Natural killer cell (primary cell): ENCODE results near the gene GPSM3. TPM values are rescaled to one million over a fixed set of nuclear protein-coding genes. Genes with fewer than 3 reads are reported as not detected.
"Not testable (repeated sequence)": the region's sequence is repeated elsewhere in the genome, so short reads cannot be mapped to it uniquely, and the experiment has no call there.

Experiments
- ATAC-seq, 3 donors: fragments of 150-1000 bp in 2 of 3; fragments of 200-7000 bp in 1 of 3; cut with Tn5 transposase; 1 replicate in 1 of 3; 2 replicates in 2 of 3; pipeline ENCODE4 v1.10.0; 2021; ENCODE audit warnings: mild to moderate bottlenecking in 2 of 3, moderate library complexity in 2 of 3
- DNase-seq, 2 donors: peaks; one replicate each; pipeline versions ENCODE4 v3.0.0 to v3.0.0-alpha.2; 2013 to 2021; ENCODE audit warnings: mixed read lengths in 1 of 2
- H3K27ac ChIP-seq: one replicate; pipeline ENCODE4 v1.5.1; 2013; ENCODE audit warnings: mild to moderate bottlenecking, low read length
- H3K27me3 ChIP-seq: one replicate; pipeline ENCODE4 v1.6.1; 2013; ENCODE audit warnings: low read length; ENCODE audit not compliant: control insufficient read depth, insufficient read depth
- H3K36me3 ChIP-seq: one replicate; pipeline ENCODE4 v1.6.1; 2013; ENCODE audit warnings: low read length; ENCODE audit not compliant: control insufficient read depth, insufficient read depth
- H3K4me1 ChIP-seq: one replicate; pipeline ENCODE4 v1.6.1; 2013; ENCODE audit warnings: low read length; ENCODE audit not compliant: control insufficient read depth, insufficient read depth
- H3K4me3 ChIP-seq: one replicate; pipeline ENCODE4 v1.5.1; 2013; ENCODE audit warnings: low read length
- H3K9me3 ChIP-seq: one replicate; pipeline ENCODE4 v1.6.1; 2013; ENCODE audit warnings: low read length; ENCODE audit not compliant: control insufficient read depth, insufficient read depth
- H3K27ac Mint-ChIP-seq, 2 donors: one replicate each; pipeline ENCODE4 v1.8.0; 2022; ENCODE audit warnings: mild to moderate bottlenecking in 2 of 2, mixed read lengths in 2 of 2, moderate library complexity in 1 of 2
- H3K27me3 Mint-ChIP-seq, 2 donors: one replicate each; pipeline ENCODE4 v1.8.0; 2022; ENCODE audit warnings: low read depth in 2 of 2, mixed read lengths in 2 of 2
- H3K36me3 Mint-ChIP-seq: one replicate; pipeline ENCODE4 v1.8.0; 2022; ENCODE audit warnings: mixed read lengths
- H3K4me1 Mint-ChIP-seq, 2 donors: one replicate each; pipeline ENCODE4 v1.8.0; 2022; ENCODE audit warnings: mixed read lengths in 2 of 2
- H3K4me3 Mint-ChIP-seq: one replicate; pipeline ENCODE4 v1.8.0; 2022; ENCODE audit warnings: mild to moderate bottlenecking, moderate library complexity, mixed read lengths
- H3K9me3 Mint-ChIP-seq, 2 donors: one replicate each; pipeline ENCODE4 v1.8.0; 2022; ENCODE audit warnings: mixed read lengths in 2 of 2
- WGBS: methylation state at CpG from one replicate; pipeline ENCODE4 v1.1.7; 2013; ENCODE audit warnings: missing lambda C conversion rate; ENCODE audit not compliant: insufficient coverage; 5-methylcytosine and 5-hydroxymethylcytosine counted together
- intact Hi-C: fragments of 100-400 bp; cut with micrococcal nuclease; formaldehyde crosslinking; loops from one replicate; pipeline ENCODE4 v1.14.2; 2022
- total RNA-seq, 4 donors: library from RNA; stranded (reverse); fragments of 120-200 nt in 1 of 4; gene quantifications; one replicate each; pipeline versions ENCODE4 v1.2.3 to v1.2.4, GENCODE V29; 2013 to 2022
- TF ChIP-seq, protein P1 (sequence below): fragments of 200-600 bp; IDR thresholded peaks from one replicate; pipeline ENCODE4 v1.8.0; 2022; ENCODE audit warnings: antibody characterized with exemption

Gene GPSM3
- total RNA-seq, 3 donors from 2014 or later (not counting 1 experiment from before 2014, with no cell fraction given) = 216 to 240 (median 221) TPM

DNA sequence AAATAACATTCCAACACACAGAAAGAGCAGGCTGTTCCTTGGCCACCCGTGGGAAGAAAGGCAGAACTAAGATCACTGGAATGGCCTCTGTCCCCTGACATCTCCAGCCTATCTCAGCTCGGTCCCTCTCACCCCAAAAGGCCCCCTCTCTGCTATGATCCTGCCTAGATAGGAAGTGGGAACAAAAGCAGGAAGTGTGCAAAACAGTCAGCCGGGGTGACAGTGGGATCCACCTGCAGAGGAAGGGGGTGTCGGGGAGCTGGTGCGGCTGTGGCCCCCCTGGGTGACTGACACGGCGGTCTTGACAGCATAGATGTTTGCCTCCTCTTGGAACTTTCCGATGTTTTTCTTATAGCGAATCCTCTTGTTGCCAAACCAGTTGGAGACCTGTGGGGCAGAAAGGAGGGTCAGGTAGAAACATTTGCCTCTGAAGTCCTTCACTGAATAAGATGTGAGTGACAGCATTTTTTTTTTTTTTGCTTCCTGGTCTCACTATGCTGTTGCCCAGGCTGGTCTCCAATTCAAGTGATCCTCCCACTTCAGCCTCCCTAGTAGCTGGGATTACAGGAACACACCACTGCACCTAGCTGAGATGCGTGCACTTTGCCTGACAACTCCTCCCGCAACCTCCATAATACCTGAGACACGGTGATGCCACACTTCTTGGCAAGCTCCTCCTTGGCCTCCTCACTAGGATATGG, 5.3 kb downstream of the GPSM3 start:
- H3K36me3 Mint-ChIP-seq = peaks cover 19% of the 10 kb centered on the region
- H3K27me3 Mint-ChIP-seq = no peaks in the 10 kb centered on the region
- H3K27me3 ChIP-seq = no peaks in the 10 kb centered on the region
- H3K27ac Mint-ChIP-seq = peak overlapping the region; percentile 72 to 79
- peaks cover 41 to 67% of the 10 kb centered on the region in 2 donors for H3K4me1 Mint-ChIP-seq
- H3K4me1 ChIP-seq = peaks cover 58% of the 10 kb centered on the region
- WGBS = 54% methylated on average over 11 of the region's 12 CpGs
- peak overlapping the region; percentile 2 for H3K27ac ChIP-seq
- H3K9me3 Mint-ChIP-seq = no peaks in the 10 kb centered on the region
- ATAC-seq (no peak), DNase-seq (no peak)
- H3K4me3 ChIP-seq = no peak overlapping the region
- intact Hi-C loops = no loop called here
- peaks cover 46% of the 10 kb centered on the region for H3K36me3 ChIP-seq
- TF ChIP-seq, protein P1, sequence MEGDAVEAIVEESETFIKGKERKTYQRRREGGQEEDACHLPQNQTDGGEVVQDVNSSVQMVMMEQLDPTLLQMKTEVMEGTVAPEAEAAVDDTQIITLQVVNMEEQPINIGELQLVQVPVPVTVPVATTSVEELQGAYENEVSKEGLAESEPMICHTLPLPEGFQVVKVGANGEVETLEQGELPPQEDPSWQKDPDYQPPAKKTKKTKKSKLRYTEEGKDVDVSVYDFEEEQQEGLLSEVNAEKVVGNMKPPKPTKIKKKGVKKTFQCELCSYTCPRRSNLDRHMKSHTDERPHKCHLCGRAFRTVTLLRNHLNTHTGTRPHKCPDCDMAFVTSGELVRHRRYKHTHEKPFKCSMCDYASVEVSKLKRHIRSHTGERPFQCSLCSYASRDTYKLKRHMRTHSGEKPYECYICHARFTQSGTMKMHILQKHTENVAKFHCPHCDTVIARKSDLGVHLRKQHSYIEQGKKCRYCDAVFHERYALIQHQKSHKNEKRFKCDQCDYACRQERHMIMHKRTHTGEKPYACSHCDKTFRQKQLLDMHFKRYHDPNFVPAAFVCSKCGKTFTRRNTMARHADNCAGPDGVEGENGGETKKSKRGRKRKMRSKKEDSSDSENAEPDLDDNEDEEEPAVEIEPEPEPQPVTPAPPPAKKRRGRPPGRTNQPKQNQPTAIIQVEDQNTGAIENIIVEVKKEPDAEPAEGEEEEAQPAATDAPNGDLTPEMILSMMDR = no peak
- no peaks in the 10 kb centered on the region for H3K9me3 ChIP-seq
- H3K4me3 Mint-ChIP-seq = peak overlapping the region; percentile 70

DNA sequence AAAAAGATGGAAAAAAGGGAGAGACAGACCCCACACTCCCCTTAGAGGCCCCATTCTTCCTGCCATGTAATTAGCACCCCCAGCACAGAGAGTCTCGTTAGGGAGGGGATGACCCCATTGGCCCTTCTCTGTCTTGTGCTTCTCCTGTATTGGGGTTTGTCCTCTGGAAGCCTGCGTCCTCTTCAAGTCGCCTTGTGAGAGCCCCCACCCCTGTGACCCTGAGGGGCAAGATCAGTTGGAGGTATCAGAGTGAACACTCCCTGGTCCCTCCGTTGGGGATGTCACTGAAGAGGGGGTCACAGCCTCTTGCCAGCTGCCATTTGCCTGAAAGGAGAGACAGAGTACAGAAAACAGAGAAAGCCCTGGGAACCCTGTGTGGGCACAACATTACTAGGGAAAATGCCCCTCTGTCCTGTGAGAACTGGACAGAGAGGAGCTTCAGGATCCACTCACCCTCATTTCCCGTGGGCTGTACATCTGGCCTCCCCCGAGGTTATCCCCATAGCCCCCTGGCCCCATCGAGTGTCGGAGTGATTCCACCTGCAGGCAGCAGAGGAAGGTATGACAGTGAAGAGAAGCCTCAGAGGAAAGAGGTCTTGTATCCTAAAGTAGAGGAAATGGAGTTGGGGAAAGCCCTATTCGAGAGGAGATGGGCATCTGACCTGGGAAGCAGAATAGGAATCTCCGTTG, 6.1 kb downstream of the GPSM3 start:
- ATAC-seq, H3K9me3 ChIP-seq, intact Hi-C loops, H3K27me3 ChIP-seq, DNase-seq, H3K27me3 Mint-ChIP-seq, H3K4me3 ChIP-seq, H3K9me3 Mint-ChIP-seq: not testable (repeated sequence)
- 81% methylated on average over 10 of the region's 10 CpGs for WGBS
- Mint-ChIP-seq H3K36me3 (peaks cover 19% of the 10 kb centered on the region), H3K27ac (peak overlapping the region; percentile 72 to 79), H3K4me1 (peaks cover 36 to 59% of the 10 kb centered on the region in 2 donors), H3K4me3 (peak overlapping the region; percentile 70)
- peak overlapping the region; percentile 52 for H3K27ac ChIP-seq
- peaks cover 51% of the 10 kb centered on the region for H3K36me3 ChIP-seq
- peaks cover 49% of the 10 kb centered on the region for H3K4me1 ChIP-seq

DNA sequence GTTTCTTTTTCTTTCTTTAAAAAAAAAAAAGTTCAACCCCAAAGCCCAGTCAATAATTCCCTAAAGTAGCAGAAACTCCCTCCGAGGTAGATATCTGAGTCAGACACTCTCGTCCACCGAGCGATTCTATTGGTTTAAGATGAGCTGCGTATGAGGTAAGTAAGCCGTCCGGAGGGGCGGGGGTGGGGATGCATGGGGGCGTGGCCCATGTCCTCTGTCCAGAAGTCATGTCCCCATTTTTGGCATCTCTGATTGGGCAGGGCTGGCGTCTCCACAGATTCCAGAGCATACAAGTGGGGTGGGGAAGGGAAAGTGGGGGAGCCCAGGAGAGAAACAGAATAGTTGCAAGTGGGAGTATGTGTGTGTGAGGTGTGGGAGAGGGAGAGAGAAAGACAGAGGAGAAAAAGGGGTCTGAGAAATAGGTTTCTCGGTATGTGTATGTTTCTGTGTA, 6.7 kb downstream of the GPSM3 start:
- H3K4me1 Mint-ChIP-seq = peaks cover 36 to 56% of the 10 kb centered on the region in 2 donors
- ATAC-seq, H3K9me3 Mint-ChIP-seq, H3K27me3 Mint-ChIP-seq, H3K4me3 ChIP-seq, H3K27me3 ChIP-seq, H3K9me3 ChIP-seq, intact Hi-C loops: not testable (repeated sequence)
- Histone ChIP-seq H3K36me3 (peaks cover 51% of the 10 kb centered on the region), H3K27ac (peak overlapping the region; percentile 52), H3K4me1 (peaks cover 43% of the 10 kb centered on the region)
- DNase-seq = peak in 1 of 2 donors; percentile 78
- H3K36me3 Mint-ChIP-seq = peaks cover 19% of the 10 kb centered on the region
- peak overlapping the region; percentile 72 to 79 for H3K27ac Mint-ChIP-seq
- peak overlapping the region; percentile 38 for H3K4me3 Mint-ChIP-seq
- WGBS = 75% methylated on average over 10 of the region's 11 CpGs

DNA sequence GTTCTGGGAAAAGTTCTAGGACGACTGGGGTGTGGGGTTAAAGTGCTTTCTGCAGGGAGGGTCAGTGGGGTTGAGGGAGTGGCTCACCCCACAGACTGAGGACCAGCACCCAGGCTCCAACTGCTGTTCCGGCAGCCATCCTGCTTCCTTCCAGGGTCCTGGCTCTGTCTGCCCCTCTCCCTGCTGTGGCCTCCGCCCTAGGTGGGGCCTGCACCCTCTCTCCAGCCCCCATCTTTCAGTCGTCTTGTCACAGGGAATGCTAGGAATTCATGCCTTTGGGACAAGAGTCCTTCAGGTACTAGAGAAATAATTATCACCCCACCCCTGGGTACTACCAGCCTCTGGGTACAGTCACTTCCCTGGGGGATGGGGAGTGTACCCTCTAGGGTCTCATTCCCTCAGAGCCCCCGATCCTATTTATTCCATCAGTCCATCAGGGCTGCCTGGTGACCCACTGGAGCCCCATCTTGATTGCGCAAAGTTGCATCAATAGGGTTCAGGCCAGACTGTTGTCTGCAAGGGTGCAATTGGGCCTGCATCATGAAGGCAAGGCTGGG, 8.3 kb downstream of the GPSM3 start, which contains the start of gene AGER:
Gene AGER (minus strand): TSS at position 170 of the 557 bp plus-strand sequence. CDS start 31 bp downstream, at position 139.
- H3K27me3 ChIP-seq = no peaks in the 10 kb centered on the region
- TF ChIP-seq, protein P1 = no peak
- H3K36me3 Mint-ChIP-seq = peaks cover 19% of the 10 kb centered on the region
- H3K27me3 Mint-ChIP-seq = no peaks in the 10 kb centered on the region
- no peak within 1 kb of the TSS for H3K4me3 Mint-ChIP-seq
- H3K36me3 ChIP-seq = peaks cover 56% of the 10 kb centered on the region
- H3K9me3 Mint-ChIP-seq = no peaks in the 10 kb centered on the region
- H3K9me3 ChIP-seq = no peaks in the 10 kb centered on the region
- DNase-seq (no peak), ATAC-seq (no peak)
- peaks cover 40% of the 10 kb centered on the region for H3K4me1 ChIP-seq
- no peak within 1 kb of the TSS for H3K27ac ChIP-seq
- H3K4me1 Mint-ChIP-seq = peaks cover 41 to 60% of the 10 kb centered on the region in 2 donors
- intact Hi-C loops = no loop called here
- peak within 1 kb of the TSS; percentile 29 to 49 for H3K27ac Mint-ChIP-seq
- no peak within 1 kb of the TSS for H3K4me3 ChIP-seq
- WGBS = 93% methylated on average over 6 of the region's 6 CpGs
